K562 (cell line): ENCODE results near the gene PLIN5. TPM values are rescaled to one million over a fixed set of nuclear protein-coding genes. Genes with fewer than 3 reads are reported as not detected.

ENCODE experiments used
- ATF7 ChIP-seq: fragments of 450-650 bp; IDR thresholded peaks from 2 replicates; pipeline ENCODE4 v1.7.1; 2014; ENCODE audit warnings: mild to moderate bottlenecking, moderate library complexity
- CBFB ChIP-seq: sonication (generic); formaldehyde crosslinking; IDR thresholded peaks from 2 replicates; pipeline ENCODE4 v1.4.0; 2020; ENCODE audit warnings: mild to moderate bottlenecking, missing genetic modification reagents
- CBX3 ChIP-seq, 2 experiments: IDR thresholded peaks; 1 replicate in 1 of 2; 2 replicates in 1 of 2; pipeline ENCODE4 v1.6.1; 2012; ENCODE audit warnings: inconsistent platforms in 2 of 2, low read length in 2 of 2, borderline replicate concordance in 1 of 2, control low read depth in 1 of 2
- GABPA ChIP-seq: fragments of 200-800 bp; sonication (Bioruptor generic); conservative IDR thresholded peaks from 2 replicates; pipeline ENCODE4 v1.6.1; 2016; ENCODE audit warnings: low read depth, missing genetic modification characterization, missing compliant biosample characterization
- HDAC3 ChIP-seq: fragments of 450-650 bp; IDR thresholded peaks from 2 replicates; pipeline ENCODE4 v1.6.1; 2018; ENCODE audit warnings: borderline replicate concordance, mild to moderate bottlenecking, moderate library complexity; ENCODE audit not compliant: partially characterized antibody
- HDGF ChIP-seq: fragments of 450-650 bp; IDR thresholded peaks from 2 replicates; pipeline ENCODE4 v1.6.1; 2016
- HMBOX1 ChIP-seq: sonication (generic); IDR thresholded peaks from 2 replicates; pipeline ENCODE4 v1.6.1; 2016
- HNRNPLL ChIP-seq: fragments of 200-400 bp; formaldehyde crosslinking; IDR thresholded peaks from 2 replicates; pipeline ENCODE4 v1.6.1; 2017; ENCODE audit warnings: low read length, low read depth, mild to moderate bottlenecking; ENCODE audit not compliant: poor library complexity, severe bottlenecking
- ILF3 ChIP-seq: fragments of 450-650 bp; IDR thresholded peaks from 2 replicates; pipeline ENCODE4 v1.6.1; 2018; ENCODE audit warnings: antibody characterized with exemption, mild to moderate bottlenecking, moderate library complexity, borderline replicate concordance
- JUND ChIP-seq, 2 experiments: IDR thresholded peaks; 2 replicates in 1 of 2; 3 replicates in 1 of 2; pipeline ENCODE4 v1.6.1; 2011; ENCODE audit warnings: borderline replicate concordance in 2 of 2, low read depth in 2 of 2, low read length in 2 of 2, improper control_type of control experiment in 1 of 2, missing biosample characterization in 1 of 2, missing genetic modification characterization in 1 of 2, missing genetic modification reagents in 1 of 2
- KLF10 ChIP-seq: fragments of 250-450 bp; sonication (Bioruptor Pico); IDR thresholded peaks from 2 replicates; pipeline ENCODE4 v1.6.1; 2021; ENCODE audit warnings: matching md5 sums
- LCOR ChIP-seq: sonication (generic); formaldehyde crosslinking; IDR thresholded peaks from 2 replicates; pipeline ENCODE4 v1.8.0; 2022; ENCODE audit warnings: mild to moderate bottlenecking, missing genetic modification reagents
- NFE2 ChIP-seq: IDR thresholded peaks from 2 replicates; pipeline ENCODE4 v1.6.1; 2014; ENCODE audit warnings: antibody characterized with exemption, low read depth
- PPARD ChIP-seq: fragments of 250-450 bp; sonication (Bioruptor Pico); IDR thresholded peaks from 2 replicates; pipeline ENCODE4 v1.8.0; 2022; ENCODE audit warnings: inconsistent platforms, mild to moderate bottlenecking, moderate library complexity
- RUNX1 ChIP-seq: sonication (generic); IDR thresholded peaks from 2 replicates; pipeline ENCODE4 v1.6.1; 2016; ENCODE audit warnings: antibody characterized with exemption, low read depth
- SIX5 ChIP-seq, 2 experiments: IDR thresholded peaks; 2 replicates each; pipeline ENCODE4 v1.6.1; 2011; ENCODE audit warnings: low read length in 2 of 2, borderline replicate concordance in 1 of 2, low read depth in 1 of 2, mild to moderate bottlenecking in 1 of 2, moderate library complexity in 1 of 2; ENCODE audit not compliant: insufficient read depth in 1 of 2
- STAT5A ChIP-seq: IDR thresholded peaks from 2 replicates; pipeline ENCODE4 v1.6.1; 2012; ENCODE audit warnings: low read length, inconsistent platforms, borderline replicate concordance
- TOE1 ChIP-seq, 2 experiments: fragments of 450-650 bp in 1 of 2; sonication (generic) in 1 of 2; formaldehyde crosslinking in 1 of 2; IDR thresholded peaks; 2 replicates each; pipeline versions ENCODE4 v1.7.1 to v1.8.0; 2016 to 2022; ENCODE audit warnings: borderline replicate concordance in 2 of 2, mild to moderate bottlenecking in 2 of 2, antibody characterized with exemption in 1 of 2, inconsistent platforms in 1 of 2, low read depth in 1 of 2, missing genetic modification reagents in 1 of 2, moderate library complexity in 1 of 2
- ZNF133 ChIP-seq: fragments of 250-450 bp; sonication (Bioruptor Pico); IDR thresholded peaks from 2 replicates; pipeline ENCODE4 v1.4.0; 2020; ENCODE audit warnings: mild to moderate bottlenecking
- ZNF143 ChIP-seq: sonication (generic); formaldehyde crosslinking; IDR thresholded peaks from 2 replicates; pipeline ENCODE4 v1.9.0; 2022; ENCODE audit warnings: mild to moderate bottlenecking, missing genetic modification reagents
- ZNF76 ChIP-seq: fragments of 250-450 bp; sonication (Bioruptor Pico); IDR thresholded peaks from 2 replicates; pipeline ENCODE4 v1.4.0; 2020; ENCODE audit warnings: mild to moderate bottlenecking, moderate library complexity, borderline replicate concordance
- polyA plus RNA-seq, 8 experiments: library from polyadenylated mRNA; depleted of rRNA in 4 of 8; stranded (reverse) in 5 of 8; unstranded in 3 of 8; fragments of >200 nt; fragmentation: Nextera tagmentation in 2 of 8; fragmentation: Illumina TruSeq in 1 of 8; extraction: Ambion mirVana in 2 of 8; extraction: Trizol in 1 of 8; gene quantifications; 2 replicates each; pipeline versions ENCODE4 v1.2.1 to v1.2.3, GENCODE V29; 2011 to 2014; ENCODE audit warnings: inconsistent platforms in 1 of 8, missing spikeins in 1 of 8
- total RNA-seq, 7 experiments: library from RNA; depleted of rRNA in 6 of 7; stranded (reverse); fragments of >200 nt in 6 of 7; fragmentation: Illumina TruSeq in 2 of 7; extraction: Trizol in 2 of 7; gene quantifications; 2 replicates each; pipeline versions ENCODE4 v1.2.1 to v1.2.3, GENCODE V29; 2011 to 2021; ENCODE audit warnings: low replicate concordance in 1 of 7
- TF ChIP-seq, protein P1 (sequence below), 2 experiments: fragments of 250-450 bp in 1 of 2; fragments of 450-650 bp in 1 of 2; sonication (Bioruptor Pico) in 1 of 2; IDR thresholded peaks; 2 replicates each; pipeline versions ENCODE4 v1.6.1 to v1.8.0; 2016 to 2021; ENCODE audit warnings: mild to moderate bottlenecking in 2 of 2, moderate library complexity in 2 of 2, missing compliant biosample characterization in 1 of 2, missing genetic modification characterization in 1 of 2
- TF ChIP-seq, protein P2 (sequence below): fragments of 250-450 bp; sonication (Bioruptor Pico); IDR thresholded peaks from 2 replicates; pipeline ENCODE4 v1.5.0; 2021
- TF ChIP-seq, protein P3 (sequence below): sonication (generic); formaldehyde crosslinking; IDR thresholded peaks from 2 replicates; pipeline ENCODE4 v1.8.0; 2022; ENCODE audit warnings: mild to moderate bottlenecking, missing genetic modification reagents

Gene PLIN5
- total and polyA plus RNA-seq, 9 of the 15 experiments (the other 6 are each of a cell fraction or from before 2014, with no cell fraction given) = 0.04 to 1.3 (median 0.50) TPM

- TF ChIP-seq, protein P1, sequence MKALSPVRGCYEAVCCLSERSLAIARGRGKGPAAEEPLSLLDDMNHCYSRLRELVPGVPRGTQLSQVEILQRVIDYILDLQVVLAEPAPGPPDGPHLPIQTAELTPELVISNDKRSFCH (CRISPR knock-in tag; IDR thresholded peaks at IDR 0.05) = no peak
- TF ChIP-seq, protein P1 (tag; IDR thresholded peaks at IDR 0.05) = 0 out of 2 replicates have a peak, but pooled peaks have one; percentile 21
- TF ChIP-seq, protein P2, sequence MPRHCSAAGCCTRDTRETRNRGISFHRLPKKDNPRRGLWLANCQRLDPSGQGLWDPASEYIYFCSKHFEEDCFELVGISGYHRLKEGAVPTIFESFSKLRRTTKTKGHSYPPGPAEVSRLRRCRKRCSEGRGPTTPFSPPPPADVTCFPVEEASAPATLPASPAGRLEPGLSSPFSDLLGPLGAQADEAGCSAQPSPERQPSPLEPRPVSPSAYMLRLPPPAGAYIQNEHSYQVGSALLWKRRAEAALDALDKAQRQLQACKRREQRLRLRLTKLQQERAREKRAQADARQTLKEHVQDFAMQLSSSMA (CRISPR knock-in tag) = no peak
- TF ChIP-seq GABPA (tag) = no peak
- no peak for TF ChIP-seq STAT5A
- no peak for TF ChIP-seq ZNF133 (CRISPR knock-in tag)
- no peak for TF ChIP-seq HDAC3
- TF ChIP-seq, protein P3, sequence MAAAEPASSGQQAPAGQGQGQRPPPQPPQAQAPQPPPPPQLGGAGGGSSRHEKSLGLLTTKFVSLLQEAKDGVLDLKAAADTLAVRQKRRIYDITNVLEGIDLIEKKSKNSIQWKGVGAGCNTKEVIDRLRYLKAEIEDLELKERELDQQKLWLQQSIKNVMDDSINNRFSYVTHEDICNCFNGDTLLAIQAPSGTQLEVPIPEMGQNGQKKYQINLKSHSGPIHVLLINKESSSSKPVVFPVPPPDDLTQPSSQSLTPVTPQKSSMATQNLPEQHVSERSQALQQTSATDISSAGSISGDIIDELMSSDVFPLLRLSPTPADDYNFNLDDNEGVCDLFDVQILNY (CRISPR knock-in tag) = no peak
- no peak for TF ChIP-seq KLF10 (CRISPR knock-in tag)
- no peak for TF ChIP-seq PPARD (CRISPR knock-in tag)
- TF ChIP-seq HMBOX1 = no peak
- TF ChIP-seq CBX3 (IDR thresholded peaks at IDR 0.05; ENCODE audit: borderline replicate concordance in 1 of 2, low read length in 2 of 2) = no peak
- no peak for TF ChIP-seq NFE2
- 0 out of 2 replicates have a peak, but pooled peaks have one; percentile 23 for TF ChIP-seq HDGF
- peak; percentile 46 to 55; a peak in 2 of 4 replicates for TF ChIP-seq SIX5 (IDR thresholded peaks at IDR 0.05; ENCODE audit: borderline replicate concordance in 1 of 2, insufficient read depth in 1 of 2, low read depth in 1 of 2, low read length in 2 of 2)
- no peak for TF ChIP-seq HNRNPLL
- no peak for TF ChIP-seq ILF3
- TF ChIP-seq LCOR = no peak
- TF ChIP-seq ZNF143 = peak; percentile 81
- TF ChIP-seq ZNF76 (CRISPR knock-in tag) = no peak
- no peak for TF ChIP-seq TOE1 (IDR thresholded peaks at IDR 0.05; ENCODE audit: borderline replicate concordance)
- TF ChIP-seq TOE1 (CRISPR knock-in tag; IDR thresholded peaks at IDR 0.05; ENCODE audit: borderline replicate concordance, low read depth) = no peak
- peak; percentile 57; the same call in 1 of the 2 replicates for TF ChIP-seq CBFB
- TF ChIP-seq RUNX1 = no peak
- TF ChIP-seq JUND (IDR thresholded peaks at IDR 0.05; ENCODE audit: borderline replicate concordance, low read depth, low read length) = 0 out of 2 replicates have a peak, but pooled peaks have one; percentile 17
- TF ChIP-seq JUND (tag; IDR thresholded peaks at IDR 0.05; ENCODE audit: borderline replicate concordance, low read depth, low read length) = no peak
- TF ChIP-seq ATF7 = no peak
Measured at GRCh38 chr19:4577020-4577782, 42.2 kb upstream of the PLIN5 start (continued).
